Activated T-cell treated with anti-CD3 and anti-CD28 coated beads, Interleukin-2, amount 50 U/mL, for 72 hours (primary cell): Measurements from ENCODE around the gene CDH4. TPM values are rescaled to one million over a fixed set of nuclear protein-coding genes. Genes with fewer than 3 reads are reported as not detected.

Experiments used
- ATAC-seq, 2 donors: fragments of 150-1000 bp; cut with Tn5 transposase; replicated peaks in 1 of 2; 2 replicates each; pipeline ENCODE4 v1.10.0; 2021; ENCODE audit warnings: moderate library complexity in 2 of 2, mild to moderate bottlenecking in 1 of 2
- DNase-seq, 2 donors: peaks; one replicate each; pipeline ENCODE4 v3.0.0; 2021 to 2022; ENCODE audit warnings: mixed read lengths in 1 of 2
- H3K27ac Mint-ChIP-seq: one replicate; pipeline ENCODE4 v1.8.0; 2022; ENCODE audit warnings: mild to moderate bottlenecking, moderate library complexity, mixed read lengths
- H3K27me3 Mint-ChIP-seq: one replicate; pipeline ENCODE4 v1.8.0; 2022; ENCODE audit warnings: low read depth, mixed read lengths
- H3K36me3 Mint-ChIP-seq, 2 donors: one replicate each; pipeline ENCODE4 v1.8.0; 2022; ENCODE audit warnings: mixed read lengths in 2 of 2, mild to moderate bottlenecking in 1 of 2; ENCODE audit not compliant: insufficient read depth in 2 of 2
- H3K4me1 Mint-ChIP-seq: one replicate; pipeline ENCODE4 v1.8.0; 2022; ENCODE audit warnings: low read depth, mixed read lengths
- H3K4me3 Mint-ChIP-seq, 2 donors: one replicate each; pipeline ENCODE4 v1.8.0; 2022; ENCODE audit warnings: mild to moderate bottlenecking in 2 of 2, mixed read lengths in 2 of 2, moderate library complexity in 2 of 2
- H3K9me3 Mint-ChIP-seq, 2 donors: one replicate each; pipeline ENCODE4 v1.8.0; 2022; ENCODE audit warnings: mixed read lengths in 2 of 2
- total RNA-seq, 2 donors: library from RNA; stranded (reverse); gene quantifications; one replicate each; pipeline ENCODE4 v1.2.3, GENCODE V29; 2022

Gene CDH4
- total RNA-seq, 2 donors from 2014 or later: 0.17 to 0.35 TPM

- H3K4me3 Mint-ChIP-seq: no peak overlapping the region
- no peaks in the 10 kb centered on the region for H3K36me3 Mint-ChIP-seq
- DNase-seq (no peak), ATAC-seq (no peak)
- no peaks in the 10 kb centered on the region for H3K27me3 Mint-ChIP-seq
- H3K4me1 Mint-ChIP-seq: no peaks in the 10 kb centered on the region
- H3K9me3 Mint-ChIP-seq: peaks cover 2 to 3% of the 10 kb centered on the region in 2 donors
- H3K27ac Mint-ChIP-seq: no peak overlapping the region
Measured at GRCh38 chr20:61668771-61669503, 416.9 kb downstream of the CDH4 start.

GRCh38 chr20:61670274-61670673, 418.2 kb downstream of the CDH4 start:
- no peaks in the 10 kb centered on the region for H3K36me3 Mint-ChIP-seq
- no peaks in the 10 kb centered on the region for H3K4me1 Mint-ChIP-seq
- H3K4me3 Mint-ChIP-seq: no peak overlapping the region
- H3K9me3 Mint-ChIP-seq: peaks cover 2 to 3% of the 10 kb centered on the region in 2 donors
- H3K27ac Mint-ChIP-seq: no peak overlapping the region
- no peaks in the 10 kb centered on the region for H3K27me3 Mint-ChIP-seq
- DNase-seq: no peak
- ATAC-seq: no peak

DNA sequence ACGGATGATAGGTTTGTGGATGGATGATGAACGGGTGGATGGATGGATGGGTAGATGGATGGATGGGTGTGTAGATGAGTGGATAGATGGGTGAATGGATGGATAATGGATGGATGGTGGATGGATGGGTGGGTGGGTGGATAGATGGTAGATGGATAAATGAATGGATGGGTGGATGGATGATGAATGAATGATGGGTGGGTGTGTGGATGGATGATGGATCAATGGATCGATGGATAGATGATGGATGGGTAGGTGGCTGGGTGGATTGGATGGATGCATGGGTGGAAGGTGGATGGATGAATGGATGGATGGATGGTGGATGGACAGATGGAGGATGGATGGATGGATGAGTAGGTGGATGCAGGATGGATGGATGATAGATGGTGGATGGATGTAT, 419.5 kb downstream of the CDH4 start:
- H3K4me1 Mint-ChIP-seq: no peaks in the 10 kb centered on the region
- H3K9me3 Mint-ChIP-seq: peaks cover 2 to 3% of the 10 kb centered on the region in 2 donors
- H3K4me3 Mint-ChIP-seq: no peak overlapping the region
- no peaks in the 10 kb centered on the region for H3K36me3 Mint-ChIP-seq
- no peak for DNase-seq
- no peak overlapping the region for H3K27ac Mint-ChIP-seq
- no peaks in the 10 kb centered on the region for H3K27me3 Mint-ChIP-seq
- ATAC-seq: no peak

DNA sequence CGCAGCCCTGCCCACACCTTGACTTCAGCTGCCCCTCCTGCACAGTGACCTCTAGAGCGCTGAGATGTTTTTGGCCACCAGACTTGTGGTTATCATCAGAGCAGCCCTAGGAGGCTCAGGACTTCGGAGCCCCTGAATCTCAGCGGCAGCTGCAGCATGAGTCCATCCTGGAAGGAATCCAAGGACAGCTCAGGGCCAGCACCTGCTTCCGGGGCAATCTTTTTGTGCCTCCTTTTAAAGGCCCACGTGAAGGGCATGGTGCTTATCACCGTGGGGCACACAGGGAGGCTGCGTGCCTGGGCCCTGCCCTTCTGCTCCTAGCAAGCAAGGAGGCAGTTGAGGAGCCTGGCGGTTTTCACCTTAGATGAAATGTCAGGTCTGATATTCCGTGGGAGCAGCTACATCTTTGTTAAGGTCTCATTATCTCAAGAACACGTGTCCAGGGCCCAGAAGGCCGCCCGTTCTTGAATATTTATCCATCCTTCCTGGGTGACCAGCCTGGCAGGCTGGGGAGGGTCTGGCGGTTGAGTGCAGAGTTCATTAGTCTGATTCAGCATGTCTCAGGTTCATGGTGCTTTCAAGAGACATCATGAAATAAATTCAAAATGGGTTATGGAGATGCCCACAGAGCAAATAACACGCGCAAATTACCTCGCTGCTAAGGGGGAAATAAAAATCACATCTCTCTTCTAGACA, 421.2 kb downstream of the CDH4 start:
- Mint-ChIP-seq H3K4me1 (no peaks in the 10 kb centered on the region), H3K27ac (no peak overlapping the region), H3K4me3 (no peak overlapping the region), H3K36me3 (no peaks in the 10 kb centered on the region), H3K9me3 (peaks cover 2 to 3% of the 10 kb centered on the region in 2 donors), H3K27me3 (no peaks in the 10 kb centered on the region)
- DNase-seq (no peak), ATAC-seq (no peak)

GRCh38 chr20:61674121-61674520, 422.1 kb downstream of the CDH4 start:
- no peak overlapping the region for H3K4me3 Mint-ChIP-seq
- H3K36me3 Mint-ChIP-seq: no peaks in the 10 kb centered on the region
- H3K4me1 Mint-ChIP-seq: no peaks in the 10 kb centered on the region
- H3K27ac Mint-ChIP-seq: no peak overlapping the region
- no peak for ATAC-seq
- H3K9me3 Mint-ChIP-seq: peaks cover 2 to 3% of the 10 kb centered on the region in 2 donors
- H3K27me3 Mint-ChIP-seq: no peaks in the 10 kb centered on the region
- no peak for DNase-seq

DNA sequence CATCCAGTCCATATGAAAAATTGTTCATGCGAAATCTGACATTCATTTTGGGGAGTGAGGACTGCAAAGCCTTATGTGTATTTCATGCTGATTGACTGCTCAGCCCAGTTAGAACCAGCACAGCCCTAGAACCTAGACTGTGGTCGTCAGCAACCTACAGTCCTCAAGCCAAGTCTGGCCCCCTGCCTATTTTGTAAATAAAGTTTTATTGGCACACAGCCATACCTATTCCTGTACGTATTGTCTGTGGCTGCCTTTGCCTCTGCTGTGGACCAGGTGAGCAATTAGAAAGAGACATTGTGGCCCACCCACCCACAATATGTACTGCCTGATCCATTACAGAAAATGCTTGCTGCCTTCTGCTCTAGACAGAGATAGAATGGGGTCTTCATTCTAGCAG, 422.6 kb downstream of the CDH4 start:
- H3K4me3 Mint-ChIP-seq: no peak overlapping the region
- no peaks in the 10 kb centered on the region for H3K36me3 Mint-ChIP-seq
- H3K9me3 Mint-ChIP-seq: peaks cover 2 to 3% of the 10 kb centered on the region in 2 donors
- H3K27me3 Mint-ChIP-seq: no peaks in the 10 kb centered on the region
- DNase-seq (no peak), ATAC-seq (no peak)
- no peaks in the 10 kb centered on the region for H3K4me1 Mint-ChIP-seq
- no peak overlapping the region for H3K27ac Mint-ChIP-seq

DNA sequence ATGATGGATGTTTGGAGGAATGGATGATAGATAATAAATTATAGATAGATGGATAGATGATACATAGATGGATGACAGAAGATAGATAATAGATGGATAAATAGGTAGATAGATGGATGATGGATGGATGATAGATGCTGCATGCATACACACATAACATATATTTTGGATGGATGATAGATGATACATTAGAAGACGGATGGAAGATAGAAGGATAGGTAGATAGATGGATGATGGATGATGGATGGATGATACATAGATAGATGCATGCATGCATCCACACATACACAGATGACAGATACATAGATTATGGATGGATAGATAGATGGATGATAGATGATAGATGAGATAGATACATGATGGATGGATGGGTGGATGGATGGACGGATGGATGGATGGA, 425.9 kb downstream of the CDH4 start:
- Mint-ChIP-seq H3K27me3 (no peaks in the 10 kb centered on the region), H3K4me1 (no peaks in the 10 kb centered on the region), H3K27ac (no peak overlapping the region), H3K4me3 (no peak overlapping the region), H3K36me3 (no peaks in the 10 kb centered on the region), H3K9me3 (no peaks in the 10 kb centered on the region)
- ATAC-seq (no peak), DNase-seq (no peak)

DNA sequence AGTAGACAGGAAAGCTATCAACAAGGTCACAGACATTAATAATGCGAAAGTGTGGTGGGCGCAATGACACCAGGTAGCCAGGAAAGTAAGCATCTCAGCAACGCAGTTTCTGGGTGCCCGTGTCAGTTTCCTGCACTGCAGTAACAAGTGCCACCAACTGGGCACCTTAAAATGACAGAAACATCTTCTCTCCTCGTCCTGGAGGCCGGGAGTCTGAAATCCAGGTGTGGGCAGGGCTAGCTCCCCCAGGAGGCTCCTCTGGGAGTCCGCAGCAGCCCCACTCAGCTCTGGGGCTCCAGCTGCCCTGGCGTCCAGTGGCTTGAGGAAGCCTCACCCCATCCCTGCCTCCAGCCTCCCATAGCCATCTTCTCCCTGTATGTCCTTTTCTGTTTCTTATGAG, 426.4 kb downstream of the CDH4 start:
- DNase-seq (no peak), ATAC-seq (no peak)
- H3K27me3 Mint-ChIP-seq: no peaks in the 10 kb centered on the region
- no peaks in the 10 kb centered on the region for H3K9me3 Mint-ChIP-seq
- no peaks in the 10 kb centered on the region for H3K36me3 Mint-ChIP-seq
- H3K27ac Mint-ChIP-seq: no peak overlapping the region
- H3K4me1 Mint-ChIP-seq: no peaks in the 10 kb centered on the region
- no peak overlapping the region for H3K4me3 Mint-ChIP-seq

DNA sequence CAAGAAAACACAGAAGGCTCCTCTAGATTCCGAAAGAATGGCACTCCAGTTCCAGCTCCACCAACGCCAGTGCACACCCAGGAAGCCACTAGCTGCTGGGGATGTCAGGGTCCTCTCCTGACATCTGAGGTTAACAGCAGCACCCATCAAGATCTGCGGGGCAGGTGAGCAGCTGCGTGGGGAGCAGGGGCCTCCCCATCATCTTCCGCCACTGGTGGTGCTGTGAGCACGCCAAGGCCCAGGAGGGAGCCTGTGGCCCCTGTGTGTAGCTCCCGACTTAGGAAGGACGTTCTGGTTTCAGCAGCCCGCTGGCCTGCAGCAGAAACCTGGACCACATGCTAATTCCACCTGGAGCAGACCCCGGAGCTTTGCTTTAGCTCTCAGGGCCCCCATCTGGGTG, 427.4 kb downstream of the CDH4 start:
- Mint-ChIP-seq H3K27me3 (no peaks in the 10 kb centered on the region), H3K27ac (no peak overlapping the region)

GRCh38 chr20:61680096-61680495, 428.0 kb downstream of the CDH4 start:
- no peak overlapping the region for H3K4me3 Mint-ChIP-seq
- H3K4me1 Mint-ChIP-seq: no peaks in the 10 kb centered on the region
- H3K27ac Mint-ChIP-seq: no peak overlapping the region
- H3K27me3 Mint-ChIP-seq: no peaks in the 10 kb centered on the region
- no peak for ATAC-seq
- DNase-seq: no peak
- no peaks in the 10 kb centered on the region for H3K36me3 Mint-ChIP-seq
- no peaks in the 10 kb centered on the region for H3K9me3 Mint-ChIP-seq

More for the DNA sequence above, 427.4 kb downstream of the CDH4 start:
- Mint-ChIP-seq H3K4me1 (no peaks in the 10 kb centered on the region), H3K9me3 (no peaks in the 10 kb centered on the region), H3K36me3 (no peaks in the 10 kb centered on the region), H3K4me3 (no peak overlapping the region)
- no peak for DNase-seq
- no peak for ATAC-seq

- Mint-ChIP-seq H3K27ac (no peak overlapping the region), H3K4me3 (no peak overlapping the region), H3K36me3 (no peaks in the 10 kb centered on the region), H3K27me3 (no peaks in the 10 kb centered on the region), H3K9me3 (no peaks in the 10 kb centered on the region), H3K4me1 (no peaks in the 10 kb centered on the region)
- DNase-seq (no peak), ATAC-seq (no peak)
Measured at GRCh38 chr20:61682114-61682995, 430.3 kb downstream of the CDH4 start.

GRCh38 chr20:61682996-61683681, 431.1 kb downstream of the CDH4 start:
- ATAC-seq (no peak), DNase-seq (no peak)
- no peak overlapping the region for H3K4me3 Mint-ChIP-seq
- no peaks in the 10 kb centered on the region for H3K4me1 Mint-ChIP-seq
- no peaks in the 10 kb centered on the region for H3K27me3 Mint-ChIP-seq
- no peak overlapping the region for H3K27ac Mint-ChIP-seq
- H3K36me3 Mint-ChIP-seq: no peaks in the 10 kb centered on the region
- no peaks in the 10 kb centered on the region for H3K9me3 Mint-ChIP-seq

DNA sequence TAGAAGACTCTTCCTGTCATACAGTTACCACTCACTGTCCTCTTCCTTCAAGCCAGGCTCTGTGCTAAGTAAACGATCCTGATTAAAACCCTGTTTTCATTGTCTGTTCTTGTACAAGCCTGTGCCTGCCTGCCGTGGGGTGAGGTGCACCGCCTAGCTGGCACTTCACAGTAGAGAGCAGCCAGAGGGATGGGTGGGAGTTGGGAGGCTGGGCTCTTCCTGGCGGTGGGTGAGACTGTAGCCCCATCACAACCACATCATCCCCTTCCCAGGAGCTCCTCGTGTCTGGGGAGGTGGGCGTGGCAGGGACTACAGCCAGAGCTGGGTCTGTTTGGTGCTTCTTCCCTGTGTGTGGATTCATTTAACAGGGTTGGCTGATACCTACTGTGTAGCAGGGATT, 431.7 kb downstream of the CDH4 start:
- H3K4me1 Mint-ChIP-seq: no peaks in the 10 kb centered on the region
- H3K4me3 Mint-ChIP-seq: no peak overlapping the region
- ATAC-seq (no peak), DNase-seq (no peak)
- no peaks in the 10 kb centered on the region for H3K9me3 Mint-ChIP-seq
- no peak overlapping the region for H3K27ac Mint-ChIP-seq
- no peaks in the 10 kb centered on the region for H3K27me3 Mint-ChIP-seq
- no peaks in the 10 kb centered on the region for H3K36me3 Mint-ChIP-seq
